NCI-H345 treated with DMSO at 0.1 percent for 48 hours (cell line): Measurements from ENCODE around the gene MOG.

Experiments used
- DNase-seq: peaks from one replicate; lab custom pipeline; 2025; ENCODE audit not compliant: unreplicated experiment; lab: John Stamatoyannopoulos, UW

MOG gene

GRCh38 chr6:29656798-29657197, at the start of gene MOG:
Gene MOG, plus strand, starts transcription at chr6:29657092. Its CDS starts 118 bp downstream, at chr6:29657210.
- DNase-seq: no peak

- DNase-seq: no peak
These were observed 48.8 kb upstream of the MOG start for GRCh38 chr6:29608131-29608530.

DNA sequence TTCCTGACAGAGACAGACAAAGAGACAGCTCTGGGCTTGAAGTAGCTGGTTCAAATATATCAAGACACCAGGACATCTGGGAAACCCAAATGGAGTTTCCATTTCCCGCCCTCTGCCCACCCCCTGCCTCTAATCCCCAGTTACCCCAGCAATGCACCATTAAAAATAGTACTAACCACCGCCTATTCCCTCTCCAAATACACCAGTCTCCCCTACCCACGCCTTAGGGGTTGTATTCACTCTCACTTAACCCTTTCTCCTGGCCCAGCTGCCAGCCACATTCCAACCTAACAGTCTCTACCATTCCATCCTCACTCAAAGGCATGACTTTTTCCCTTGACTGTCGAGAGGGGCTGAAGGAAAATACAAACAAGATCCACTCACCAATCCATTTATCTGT, 46.4 kb upstream of the MOG start:
- no peak for DNase-seq

GRCh38 chr6:29611426-29611825, 45.5 kb upstream of the MOG start:
- no peak for DNase-seq

DNA sequence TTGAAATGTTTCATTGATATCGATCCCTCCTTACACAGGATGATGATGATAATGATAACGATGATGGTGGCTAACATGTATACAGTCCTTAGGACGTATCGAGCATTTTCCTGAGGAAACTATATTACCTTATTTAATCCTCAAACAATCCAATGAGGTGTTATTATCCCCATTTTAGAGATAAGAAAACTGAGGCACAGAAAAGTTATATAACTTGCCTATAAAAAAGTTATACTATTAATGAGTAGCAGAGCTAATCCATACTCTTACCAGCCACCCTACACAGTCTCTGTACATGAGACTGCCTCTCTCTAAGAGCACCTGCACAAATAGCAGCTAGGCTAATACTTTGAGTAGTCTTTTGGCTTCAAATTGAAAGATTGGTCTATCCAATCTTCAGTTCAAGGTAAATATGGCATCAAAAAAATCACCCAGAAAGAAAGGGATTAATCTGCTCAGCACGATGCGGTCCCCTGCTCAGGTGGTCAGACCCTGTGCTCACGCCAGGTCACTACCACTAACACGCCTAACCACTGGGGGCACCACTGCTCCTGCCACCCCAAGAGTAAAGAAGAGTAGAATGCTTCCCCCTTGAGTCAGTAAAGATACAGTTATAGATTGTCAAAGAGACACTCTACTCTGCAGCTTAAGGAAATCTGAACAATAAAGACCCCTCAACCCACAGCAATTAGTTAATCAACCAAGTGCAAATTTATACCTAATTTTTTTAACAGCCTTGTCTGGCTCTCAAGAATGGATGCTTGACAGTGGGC, 38.9 kb upstream of the MOG start:
- DNase-seq: no peak

DNA sequence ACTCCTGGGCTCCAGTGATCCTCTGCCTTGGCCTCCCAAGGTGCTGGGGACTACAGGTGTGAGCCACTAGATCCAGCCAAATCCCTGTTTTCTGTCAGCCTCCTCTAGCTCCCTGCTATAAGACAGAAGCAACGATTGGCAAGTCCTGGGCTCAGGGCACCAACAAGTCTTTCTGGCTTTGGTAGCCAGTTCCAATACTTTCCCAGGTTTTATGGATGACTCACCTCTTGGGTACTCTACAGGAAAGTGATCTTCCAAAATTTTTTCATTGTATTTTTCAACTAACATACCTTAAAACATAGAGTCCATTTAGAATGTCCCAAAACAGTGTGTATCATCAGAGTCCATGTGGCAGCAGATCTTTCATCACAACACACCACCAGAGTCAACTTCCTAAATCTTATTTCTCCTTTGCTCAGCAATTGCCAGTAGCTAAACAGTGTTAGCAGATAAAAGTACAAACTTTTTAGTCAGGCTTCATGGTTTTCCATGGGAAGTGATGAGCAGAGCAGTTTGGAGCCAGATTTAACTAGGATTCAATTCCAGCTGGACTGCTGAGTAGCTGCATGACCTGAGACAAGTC, 37.2 kb upstream of the MOG start:
- DNase-seq: no peak

DNA sequence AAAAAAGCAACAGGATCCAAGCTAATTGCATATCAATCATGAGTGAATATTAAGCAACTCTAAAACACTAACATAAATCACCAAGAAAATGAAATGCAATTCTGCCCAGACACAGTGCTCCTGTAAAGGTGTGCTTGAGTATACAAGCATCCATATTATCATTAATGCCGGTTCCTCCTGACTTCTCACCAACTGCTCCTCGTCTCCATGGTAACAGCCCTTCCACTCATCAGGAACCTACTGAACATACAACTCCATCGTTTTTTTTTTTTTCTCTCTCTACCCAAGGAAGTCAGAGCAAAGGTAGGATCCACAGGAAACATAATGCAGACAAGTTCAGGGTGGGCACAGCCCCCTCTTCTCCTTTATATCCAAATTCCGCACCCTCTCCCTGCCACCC, 36.3 kb upstream of the MOG start:
- DNase-seq: no peak

DNA sequence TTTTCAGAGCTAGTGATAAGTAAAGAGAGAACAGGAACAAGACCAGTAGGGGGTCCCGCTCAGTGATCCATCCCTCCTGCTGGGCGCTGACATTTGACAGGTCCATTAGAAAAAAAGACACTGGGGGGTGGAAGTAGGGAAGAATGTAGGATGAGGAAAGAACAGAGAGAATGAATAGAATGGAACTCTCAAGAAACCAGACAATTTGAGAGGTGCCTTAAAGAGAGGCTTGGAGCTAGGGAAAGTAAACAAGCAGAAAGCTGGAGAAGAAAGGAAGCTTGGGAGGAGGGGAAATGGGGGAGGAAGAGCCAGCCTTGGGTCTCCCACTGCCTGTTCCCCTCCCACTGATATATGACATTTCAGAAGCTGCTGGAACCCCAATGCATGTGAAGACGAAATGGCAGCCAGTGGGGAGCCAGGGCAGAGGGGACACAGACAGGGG, 32.4 kb upstream of the MOG start:
- DNase-seq: peak; percentile 5

DNA sequence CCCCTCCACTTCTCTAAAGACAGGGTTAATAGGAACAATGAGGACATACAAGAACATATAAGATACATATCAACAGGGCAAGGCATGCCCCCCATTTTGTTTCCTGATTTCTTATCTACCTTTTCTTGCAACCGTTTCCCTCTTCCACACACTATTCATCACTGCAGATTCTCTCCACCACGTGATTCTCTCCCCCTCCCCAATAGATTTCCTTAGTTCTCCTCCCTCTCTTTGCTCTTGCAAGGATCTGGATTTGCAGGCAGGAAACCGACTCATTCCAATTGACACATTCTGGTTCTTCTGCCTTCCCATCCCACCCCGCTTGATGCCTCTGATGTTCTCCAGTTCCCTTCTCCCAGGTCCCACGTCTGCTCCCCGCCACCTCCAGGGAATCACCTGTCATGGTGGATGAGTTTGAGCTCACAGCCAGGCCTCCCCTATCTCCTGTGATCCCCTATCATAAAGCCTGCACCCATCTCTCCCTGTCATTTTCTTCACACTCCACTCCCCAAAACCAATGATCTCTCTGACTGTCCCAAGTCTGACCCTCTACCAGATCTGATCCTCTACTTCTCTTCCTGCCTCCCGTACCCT, 31.5 kb upstream of the MOG start:
- DNase-seq: no peak

- no peak for DNase-seq
These were observed 29.7 kb upstream of the MOG start for GRCh38 chr6:29626948-29627754.

- DNase-seq: no peak
These were observed 29.0 kb upstream of the MOG start for GRCh38 chr6:29627755-29628418.

DNA sequence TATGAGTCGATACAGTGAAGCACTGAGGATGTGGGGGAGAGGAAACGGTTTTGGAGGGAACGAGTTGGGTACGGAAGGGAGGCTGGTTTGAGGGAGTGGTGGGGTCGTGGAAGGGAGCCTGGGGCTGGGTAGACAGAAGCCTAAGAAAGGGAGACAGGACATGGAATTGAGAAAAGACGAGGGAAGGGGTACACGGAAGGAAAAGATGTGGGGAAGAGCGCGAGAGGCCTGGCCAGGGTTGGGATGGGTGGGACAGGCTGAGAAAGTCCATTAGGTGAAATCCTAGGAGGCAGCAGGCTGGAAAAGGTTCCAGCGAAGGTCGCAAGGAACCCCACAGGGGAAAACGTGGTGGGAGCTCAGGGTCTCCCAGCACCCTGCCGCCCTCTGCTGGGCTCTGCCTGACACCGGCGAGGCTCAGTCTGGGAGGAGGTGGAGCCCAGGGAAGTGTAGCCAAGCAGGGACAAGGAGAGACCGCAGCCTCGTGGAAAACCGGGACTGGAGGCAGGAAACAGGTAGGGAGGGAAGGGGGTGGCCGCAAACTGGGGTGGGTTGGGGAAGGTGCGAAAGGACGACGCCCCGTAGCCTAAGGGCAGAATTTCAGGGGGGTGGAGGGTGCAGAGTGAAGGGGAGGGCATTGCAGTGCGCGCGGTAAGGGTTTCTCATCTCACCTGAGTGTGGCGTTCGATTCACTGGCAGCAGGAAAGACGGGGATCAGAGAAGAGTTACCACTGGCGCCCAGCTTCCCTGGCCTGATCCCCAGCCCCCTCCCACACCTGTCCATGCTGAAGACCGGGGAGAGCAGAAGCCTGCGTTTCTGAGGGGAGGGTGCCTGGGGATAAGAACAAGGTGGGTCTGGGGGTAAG, 28.2 kb upstream of the MOG start:
- peak; percentile 76 for DNase-seq

DNA sequence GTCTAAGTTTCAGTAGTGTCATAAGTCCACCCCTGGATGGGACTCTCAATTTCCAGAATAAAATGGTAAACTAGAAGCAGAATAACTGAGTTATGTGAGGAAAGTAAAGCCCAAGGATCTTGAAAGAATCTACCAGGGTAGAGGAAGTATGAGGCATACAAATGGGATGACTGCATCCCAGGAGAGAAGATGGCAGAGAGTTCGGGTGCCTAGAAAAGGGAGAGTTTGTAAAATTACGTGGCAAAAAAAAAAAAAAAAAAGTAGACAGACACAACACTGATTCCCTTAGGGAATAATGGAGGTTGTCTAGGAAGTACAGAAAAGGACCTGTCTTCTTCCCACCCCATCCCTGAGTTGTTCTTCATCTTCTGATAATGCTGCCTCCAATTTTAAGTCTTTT, 27.3 kb upstream of the MOG start:
- DNase-seq: no peak

GRCh38 chr6:29630315-29630714, 26.6 kb upstream of the MOG start:
- no peak for DNase-seq

DNA sequence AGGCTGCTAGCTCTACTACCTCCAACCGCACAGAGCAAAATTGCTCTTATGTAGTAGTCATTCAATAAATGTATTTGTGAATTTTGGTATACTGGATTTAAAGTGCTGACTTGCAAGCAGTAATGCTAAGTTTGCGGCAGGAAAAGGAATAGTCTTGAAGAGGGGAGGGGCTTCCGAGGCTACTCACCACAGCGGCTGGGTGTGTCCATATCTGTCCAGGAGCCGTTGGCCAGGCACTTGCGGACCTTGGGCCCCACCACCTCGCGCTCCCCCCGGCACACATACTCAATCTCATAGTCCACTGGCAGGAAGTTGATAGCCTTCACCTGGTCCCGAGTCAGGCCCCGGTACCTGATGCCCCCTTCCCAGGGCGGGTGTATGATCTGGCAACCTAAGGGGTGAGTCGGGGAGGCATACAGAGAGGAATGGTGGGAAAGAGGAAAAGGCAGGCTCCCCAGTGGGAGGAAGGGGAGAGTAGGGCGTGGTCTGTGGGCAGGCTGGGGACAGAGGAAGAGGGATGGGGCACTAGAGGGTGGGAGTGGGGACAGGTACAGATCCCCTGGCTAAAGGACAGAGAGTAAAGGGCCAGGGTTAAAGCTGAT, 25.6 kb upstream of the MOG start:
- DNase-seq: no peak

DNA sequence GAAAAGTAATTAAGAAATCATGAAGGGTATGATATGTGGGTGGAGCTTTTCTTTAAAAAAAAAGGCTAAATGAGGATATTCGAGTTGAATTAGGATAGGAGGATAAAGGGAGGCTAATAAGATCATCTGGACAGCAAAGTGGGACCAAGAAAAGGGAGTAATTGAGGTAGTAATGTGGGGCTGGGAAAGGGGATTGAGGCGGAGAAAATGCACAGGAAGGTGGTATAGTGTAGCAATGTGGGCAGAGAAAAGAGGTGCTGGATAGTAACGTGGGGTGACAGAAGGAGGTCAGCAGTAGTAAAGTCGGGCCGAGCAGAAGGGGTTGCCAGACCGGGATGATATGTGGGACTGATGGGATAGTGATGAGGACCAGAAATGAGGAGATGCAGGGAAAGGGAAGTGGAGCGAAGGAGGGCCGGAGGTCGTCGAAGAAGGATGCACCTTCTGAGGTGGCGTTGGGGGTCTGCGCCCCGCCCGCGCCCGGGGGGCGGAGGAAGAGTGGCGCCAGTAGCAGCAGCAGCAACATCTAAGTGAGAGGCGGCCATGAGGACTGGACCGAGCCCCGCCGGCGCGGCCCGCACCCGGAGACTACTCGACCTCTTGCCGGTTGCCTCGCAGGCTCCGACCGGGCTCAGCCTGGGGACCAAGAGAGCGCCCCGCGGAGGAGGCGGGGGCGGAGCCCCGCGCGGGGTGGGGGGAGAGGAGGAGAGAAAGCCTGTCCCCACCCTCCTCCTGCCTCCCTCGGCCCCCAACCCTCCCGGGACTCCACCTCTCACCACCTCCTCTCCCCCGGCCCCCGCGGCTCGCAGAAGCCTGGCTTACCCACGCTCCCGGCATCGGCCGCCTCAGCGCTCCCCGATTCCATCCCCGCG, 24.8 kb upstream of the MOG start:
- DNase-seq: peak; percentile 32

DNA sequence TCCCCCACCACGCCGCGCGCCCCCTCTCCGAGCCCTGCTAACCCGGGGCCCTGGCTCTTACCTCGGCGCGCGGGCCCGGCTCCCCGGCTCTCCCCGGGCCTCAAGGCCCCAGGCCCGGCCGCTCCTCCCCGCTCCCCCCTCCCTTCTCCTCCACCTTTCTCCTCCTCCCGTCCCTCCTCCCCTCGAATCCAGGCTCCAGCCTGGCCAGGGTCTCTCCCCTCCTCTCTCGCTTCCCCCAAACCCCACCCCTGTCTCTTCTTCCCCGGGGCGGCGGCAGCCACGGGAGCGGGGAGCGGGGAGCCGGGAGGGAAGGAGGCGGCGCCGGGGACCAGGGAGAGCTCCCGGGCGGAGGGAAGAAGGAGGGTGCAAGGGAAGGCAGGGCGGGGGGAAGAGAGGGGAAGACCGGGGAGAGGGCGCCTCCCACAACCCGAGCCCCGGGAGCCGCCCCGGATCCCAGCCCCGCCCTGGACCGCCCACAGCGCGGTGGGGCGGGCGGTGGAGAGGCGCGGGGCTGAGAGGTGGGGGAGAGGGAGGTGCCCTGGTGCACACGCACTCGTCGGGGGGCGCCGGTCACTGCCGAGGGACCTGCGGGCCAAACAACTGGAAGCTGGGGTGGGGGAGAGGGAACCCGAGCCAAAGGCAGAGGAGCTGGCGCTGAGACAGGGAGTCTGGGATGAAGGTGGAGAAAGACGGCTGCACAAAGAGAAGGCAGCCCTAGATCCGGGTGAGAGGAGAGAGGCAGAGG, 23.9 kb upstream of the MOG start, which contains the start of gene GABBR1:
Gene GABBR1, minus strand, starts transcription at position 395 of the 745 bp plus-strand sequence. CDS start 798 bp downstream, outside the sequence.
- DNase-seq: peak; percentile 63

DNA sequence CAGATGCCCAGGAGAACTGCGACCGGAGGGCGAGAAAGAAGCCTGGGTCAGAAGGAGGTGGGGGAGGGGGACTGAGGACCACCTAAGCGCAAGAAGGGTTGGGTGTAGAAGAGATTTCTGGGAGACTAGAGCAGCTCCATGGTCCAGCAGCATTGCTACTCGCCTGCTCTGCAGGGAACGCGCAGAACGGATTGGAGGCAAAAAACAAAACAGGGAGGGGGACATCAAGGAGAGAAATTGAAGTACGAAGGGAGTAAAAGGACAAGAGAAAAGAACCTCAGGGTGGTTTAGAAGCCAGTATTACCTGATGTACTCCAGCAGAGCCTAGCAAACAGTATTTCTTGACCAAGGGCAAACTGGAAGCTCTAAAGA, 23.4 kb upstream of the MOG start:
- DNase-seq: peak; percentile 61
